ENCODE data around the gene ACE2. TPM values are rescaled to one million over a fixed set of nuclear protein-coding genes. Genes with fewer than 3 reads are reported as not detected.

ACE2 gene
- total and polyA plus RNA-seq, 8 donors = 0.49 to 3.6 (median 0.85) TPM

GRCh38 chrX:15567886-15568616 is 32.7 kb downstream of the ACE2 start:
- H3K36me3 ChIP-seq = no peaks in the 10 kb centered on the region
- no peak overlapping the region for H3K27ac ChIP-seq
- DNase-seq (peak in 1 of 4 donors; percentile 28), ATAC-seq (peak; percentile 57)
- no peaks in the 10 kb centered on the region for H3K9me3 ChIP-seq
- H3K27me3 ChIP-seq = peaks cover 0 to 23% of the 10 kb centered on the region in 2 donors
- no peak overlapping the region for H3K4me3 ChIP-seq
- no peaks in the 10 kb centered on the region for H3K4me1 ChIP-seq
- intact Hi-C loops (cut with DNase I) = no loop called here
- peak in 1 of 2 donors; percentile 21 for TF ChIP-seq CTCF (IDR thresholded peaks at IDR 0.05)

- no peak for DNase-seq
- intact Hi-C loops (cut with DNase I) = no loop called here
- Histone ChIP-seq H3K27ac (no peak overlapping the region), H3K9me3 (no peaks in the 10 kb centered on the region), H3K4me3 (no peak overlapping the region), H3K36me3 (no peaks in the 10 kb centered on the region), H3K4me1 (no peaks in the 10 kb centered on the region), H3K27me3 (peaks cover 0 to 23% of the 10 kb centered on the region in 2 donors)
- TF ChIP-seq CTCF (IDR thresholded peaks at IDR 0.05) = no peak
- no peak for ATAC-seq
These were observed 33.5 kb downstream of the ACE2 start for GRCh38 chrX:15567267-15567666.

- ATAC-seq = no peak
- Histone ChIP-seq H3K4me1 (no peaks in the 10 kb centered on the region), H3K4me3 (no peak overlapping the region), H3K36me3 (no peaks in the 10 kb centered on the region), H3K27me3 (peaks cover 0 to 18% of the 10 kb centered on the region in 2 donors), H3K27ac (no peak overlapping the region), H3K9me3 (no peaks in the 10 kb centered on the region)
- intact Hi-C loops (cut with DNase I) = no loop called here
- TF ChIP-seq CTCF (IDR thresholded peaks at IDR 0.05) = no peak
- no peak for DNase-seq
These were observed 34.5 kb downstream of the ACE2 start for GRCh38 chrX:15566244-15566643.

- no peaks in the 10 kb centered on the region for H3K4me1 ChIP-seq
- H3K27ac ChIP-seq = no peak overlapping the region
- no peaks in the 10 kb centered on the region for H3K9me3 ChIP-seq
- TF ChIP-seq CTCF (IDR thresholded peaks at IDR 0.05) = peak; percentile 20 to 39
- no peaks in the 10 kb centered on the region for H3K36me3 ChIP-seq
- DNase-seq (peak; percentile 29 to 65 (median 46)), ATAC-seq (peak; percentile 98)
- H3K27me3 ChIP-seq = peaks cover 0 to 14% of the 10 kb centered on the region in 2 donors
- intact Hi-C loops (cut with DNase I) = no loop called here
- H3K4me3 ChIP-seq = no peak overlapping the region
These were observed 35.7 kb downstream of the ACE2 start for GRCh38 chrX:15564981-15565579.

GRCh38 chrX:15563056-15563455 is 37.7 kb downstream of the ACE2 start:
- intact Hi-C loops (cut with DNase I) = no loop called here
- no peak for ATAC-seq
- no peak for TF ChIP-seq CTCF (IDR thresholded peaks at IDR 0.05)

More at GRCh38 chrX:15563056-15563455, 37.7 kb downstream of the ACE2 start:
- Histone ChIP-seq H3K27ac (no peak overlapping the region), H3K4me3 (no peak overlapping the region), H3K27me3 (peaks cover 0 to 14% of the 10 kb centered on the region in 2 donors), H3K9me3 (no peaks in the 10 kb centered on the region), H3K4me1 (no peaks in the 10 kb centered on the region), H3K36me3 (no peaks in the 10 kb centered on the region)
- DNase-seq = no peak
